GM19468 (cell line): ENCODE data around the gene ZBTB32.
A peak's percentile ranks its signal among the peaks of the same experiment; 100 is the strongest.

Source experiments
- ATAC-seq: cut with Tn5 transposase; IDR thresholded peaks from one replicate; pipeline ENCODE4 v1.9.1; 2021; ENCODE audit warnings: mild to moderate bottlenecking, moderate library complexity, moderate number of reproducible peaks; ENCODE audit not compliant: unreplicated experiment; ENCODE audit errors: extremely low read depth

The ZBTB32 gene

GRCh38 chr19:35693835-35694599 lies 10.3 kb upstream of the ZBTB32 start:
- no peak for ATAC-seq

DNA sequence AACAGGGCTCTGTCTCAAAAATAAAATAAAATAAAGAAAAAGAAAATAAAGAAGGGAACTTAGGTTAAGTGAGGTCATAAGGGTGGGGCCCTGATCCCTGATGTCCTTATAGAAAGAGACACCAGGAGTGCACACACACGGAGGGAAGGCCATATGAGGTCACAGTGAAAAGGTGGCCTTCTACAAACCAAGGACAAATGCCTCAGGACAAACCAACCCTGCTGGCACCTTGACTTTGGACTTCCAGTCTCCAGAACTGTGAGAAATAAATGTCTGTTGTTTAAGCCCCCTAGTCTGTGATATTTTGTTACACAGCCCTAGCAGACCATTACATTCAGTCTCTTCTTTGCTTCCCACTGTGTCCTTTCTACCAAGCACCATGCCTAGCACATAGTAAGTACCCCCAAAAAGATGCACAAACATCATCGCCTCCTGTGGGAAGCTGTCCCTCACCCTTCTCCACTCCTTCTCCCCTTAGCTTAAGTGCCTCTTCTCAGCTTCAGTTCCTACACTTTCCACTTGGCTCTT lies 8.4 kb upstream of the ZBTB32 start:
- ATAC-seq, result no peak

DNA sequence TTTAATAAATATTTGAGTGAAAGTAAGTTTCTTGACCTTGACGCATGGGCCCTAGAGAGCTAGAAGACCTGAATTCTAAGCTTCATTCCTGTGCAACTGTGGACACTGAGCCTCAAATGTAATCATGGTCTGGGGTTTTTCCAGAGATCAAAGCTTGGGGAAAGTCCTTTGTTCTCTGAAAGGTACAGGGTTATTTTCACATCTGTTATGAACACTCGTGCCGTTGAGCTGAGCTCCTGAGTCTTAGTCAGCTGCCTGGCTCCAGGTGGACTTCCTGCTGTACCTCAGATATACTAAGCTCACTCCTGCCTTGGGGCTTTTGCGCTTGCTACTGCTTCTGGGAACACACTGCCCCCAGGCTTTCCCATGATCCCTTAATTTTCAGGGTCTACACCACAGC lies 7.5 kb upstream of the ZBTB32 start:
- ATAC-seq, result no peak

DNA sequence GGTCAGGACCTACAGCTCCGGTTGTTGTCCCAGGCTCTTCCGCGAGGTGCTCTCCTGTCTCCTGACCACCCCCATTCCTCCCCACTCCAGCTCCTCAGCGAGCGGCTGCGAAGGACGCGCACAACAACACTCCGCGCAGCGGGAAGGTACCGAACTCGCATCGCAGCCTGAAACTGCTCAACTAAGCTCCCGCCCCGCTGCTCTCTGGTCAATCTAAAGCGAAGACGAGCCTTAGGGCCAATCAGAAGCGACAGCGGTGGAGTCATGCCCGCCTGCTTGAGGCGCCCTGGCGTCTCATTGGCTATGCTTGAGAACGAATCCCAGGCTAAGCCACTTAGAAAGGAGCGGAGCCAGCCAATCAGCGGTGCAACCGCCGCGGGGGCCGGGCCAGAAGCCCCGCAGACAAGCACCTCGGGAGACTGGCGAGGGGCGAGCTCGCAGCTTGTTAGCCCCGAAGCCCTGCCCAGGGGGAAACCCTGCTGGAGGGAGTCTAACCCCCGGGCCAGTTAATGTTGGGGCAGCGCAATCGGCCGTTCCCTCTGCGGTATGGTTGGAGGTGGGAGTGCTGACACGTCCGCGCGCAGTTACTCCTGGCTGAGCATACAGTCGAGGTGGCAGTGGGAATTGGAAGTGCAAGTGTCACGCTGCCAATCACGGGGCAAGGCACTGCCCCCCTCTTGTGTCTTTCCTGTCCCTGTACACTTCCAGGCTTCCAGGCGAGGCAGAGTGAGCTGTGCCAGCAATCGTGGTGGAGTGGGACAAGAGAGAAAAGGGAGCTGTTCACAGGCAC lies 1.9 kb upstream of the ZBTB32 start:
- ATAC-seq, result peak; percentile 85

DNA sequence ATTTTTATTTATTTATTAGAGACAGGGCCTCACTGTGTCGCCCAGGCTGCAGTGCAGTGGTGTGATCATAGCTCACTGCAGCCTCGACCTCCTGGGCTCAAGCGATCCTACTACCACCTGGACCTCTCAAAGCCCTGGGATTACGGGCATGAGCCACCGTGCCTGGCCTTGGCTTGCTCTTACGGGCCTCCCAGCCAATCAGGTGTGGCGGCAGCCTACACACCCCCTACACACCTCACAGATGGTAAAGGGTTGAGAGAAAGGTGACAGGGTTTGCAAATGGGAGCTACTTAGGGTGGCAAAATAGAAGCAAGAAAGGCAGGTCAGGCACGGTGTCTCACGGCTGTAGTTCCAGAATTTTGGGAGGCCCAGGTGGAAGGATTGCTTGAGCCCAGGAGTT lies 1.0 kb upstream of the ZBTB32 start:
- ATAC-seq, result no peak

GRCh38 chr19:35708391-35708790 lies 4.0 kb downstream of the ZBTB32 start:
- no peak for ATAC-seq

DNA sequence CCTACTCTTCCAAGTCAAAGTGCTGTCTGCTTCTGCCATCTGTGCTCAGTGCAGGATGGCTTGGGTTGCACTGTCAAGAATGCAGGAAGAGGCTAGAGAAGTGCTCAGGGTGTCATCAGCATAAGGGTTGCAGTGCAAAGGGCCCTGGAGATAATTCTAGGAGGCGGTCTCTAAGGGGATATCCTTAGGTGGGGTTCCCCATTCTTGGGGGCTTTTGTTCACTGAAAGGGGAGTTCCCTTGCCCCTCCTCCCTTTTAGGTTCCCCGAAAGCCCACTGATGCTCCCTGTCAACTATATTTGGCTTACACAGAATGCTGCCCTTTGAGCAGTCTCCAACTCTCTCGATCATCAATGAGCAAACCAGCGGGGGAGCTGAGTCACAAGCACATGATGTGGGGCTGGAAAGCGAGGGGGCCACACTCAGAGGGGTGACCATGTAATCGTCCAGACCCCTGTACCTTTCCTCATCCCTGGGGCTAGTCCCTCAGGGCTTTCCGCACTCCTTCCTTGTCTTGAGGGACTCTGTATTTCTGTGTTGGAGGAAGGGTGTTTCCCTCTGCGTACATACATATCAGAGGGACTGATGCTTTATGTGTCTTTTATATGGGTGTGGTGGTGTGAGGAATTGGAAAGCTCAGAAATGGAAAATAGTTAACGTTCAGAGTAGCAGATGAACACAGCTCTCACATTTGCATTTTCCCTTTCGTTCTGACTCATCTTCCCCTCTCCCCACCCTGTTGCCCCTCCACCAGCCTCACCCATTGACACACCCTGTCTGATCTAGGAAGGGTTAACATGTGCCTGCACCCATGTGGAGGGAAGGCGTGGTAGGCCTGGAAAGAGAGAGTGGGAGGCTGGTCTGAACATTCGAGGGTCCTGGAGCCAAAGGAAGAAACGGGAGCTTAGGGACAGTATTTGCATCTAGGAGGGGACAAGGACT lies 6.7 kb downstream of the ZBTB32 start:
- ATAC-seq, result no peak

- ATAC-seq, result no peak
These were observed 8.5 kb downstream of the ZBTB32 start for GRCh38 chr19:35712567-35713505.

DNA sequence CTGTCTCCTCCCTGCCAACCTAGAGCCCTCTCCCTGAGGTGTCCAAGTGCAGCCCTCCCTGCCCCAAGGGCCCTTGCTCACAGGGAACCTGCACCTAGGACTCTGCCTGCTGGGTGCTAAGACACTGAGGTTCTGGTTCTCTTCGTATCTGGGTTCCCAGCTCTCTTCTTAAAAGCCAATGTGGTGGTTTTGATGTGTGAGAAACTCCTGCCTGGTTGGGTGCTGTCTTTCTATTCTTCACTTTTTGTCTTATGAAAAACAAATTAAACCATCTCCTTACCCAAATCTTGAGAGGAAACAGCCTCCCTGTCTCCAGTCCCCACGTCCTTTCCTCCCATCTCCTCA lies 9.1 kb downstream of the ZBTB32 start:
- no peak for ATAC-seq

DNA sequence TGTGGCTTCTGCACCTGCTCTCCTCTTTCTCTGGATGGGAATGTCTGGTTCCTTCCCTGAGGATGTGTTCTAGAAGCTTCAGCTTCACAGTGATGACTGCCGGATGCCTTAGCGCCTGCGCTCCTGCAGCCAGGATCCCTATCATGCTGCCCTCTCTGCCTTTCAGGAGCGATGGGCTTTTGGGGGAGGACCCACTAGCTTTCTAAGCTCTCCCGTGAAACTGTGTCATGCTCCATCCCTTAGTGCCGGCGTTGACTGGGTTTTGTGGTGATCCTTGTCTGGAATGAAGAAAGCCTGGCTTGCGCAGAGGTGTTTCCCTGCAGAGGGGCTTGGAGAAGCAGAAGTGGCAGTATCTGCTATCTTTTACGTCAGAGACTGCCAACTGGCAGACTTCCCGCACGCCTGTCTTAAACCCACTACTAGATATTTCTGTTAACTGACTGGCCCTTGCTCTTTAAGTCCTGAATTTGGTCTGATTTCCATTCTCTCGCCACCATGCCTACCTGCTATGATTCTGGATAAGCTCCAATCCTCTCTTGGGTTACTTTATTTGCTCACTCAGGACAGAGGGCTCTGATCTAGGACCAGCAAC lies 9.6 kb downstream of the ZBTB32 start:
- ATAC-seq, result no peak

DNA sequence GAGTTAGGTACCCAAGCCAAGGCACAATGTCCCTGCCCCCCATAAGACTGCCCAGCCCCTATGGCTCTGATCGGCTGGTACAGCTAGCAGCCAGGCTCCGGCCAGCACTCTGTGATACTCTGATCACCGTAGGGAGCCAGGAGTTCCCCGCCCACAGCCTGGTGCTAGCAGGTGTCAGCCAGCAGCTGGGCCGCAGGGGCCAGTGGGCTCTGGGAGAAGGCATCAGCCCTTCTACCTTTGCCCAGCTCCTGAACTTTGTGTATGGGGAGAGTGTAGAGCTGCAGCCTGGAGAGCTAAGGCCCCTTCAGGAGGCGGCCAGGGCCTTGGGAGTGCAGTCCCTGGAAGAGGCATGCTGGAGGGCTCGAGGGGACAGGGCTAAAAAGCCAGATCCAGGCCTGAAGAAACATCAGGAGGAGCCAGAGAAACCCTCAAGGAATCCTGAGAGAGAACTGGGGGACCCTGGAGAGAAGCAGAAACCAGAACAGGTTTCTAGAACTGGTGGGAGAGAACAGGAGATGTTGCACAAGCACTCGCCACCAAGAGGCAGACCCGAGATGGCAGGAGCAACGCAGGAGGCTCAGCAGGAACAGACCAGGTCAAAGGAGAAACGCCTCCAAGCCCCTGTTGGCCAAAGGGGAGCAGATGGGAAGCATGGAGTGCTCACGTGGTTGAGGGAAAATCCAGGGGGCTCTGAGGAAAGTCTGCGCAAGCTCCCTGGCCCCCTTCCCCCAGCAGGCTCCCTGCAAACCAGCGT lies 10.4 kb downstream of the ZBTB32 start:
- ATAC-seq, result no peak

- ATAC-seq, result no peak
These were observed 11.0 kb downstream of the ZBTB32 start for GRCh38 chr19:35715355-35715809.

- ATAC-seq, result no peak
These were observed 11.8 kb downstream of the ZBTB32 start for GRCh38 chr19:35715981-35716800.

GRCh38 chr19:35716801-35717664 lies 12.7 kb downstream of the ZBTB32 start:
- ATAC-seq, result peak; percentile 59

DNA sequence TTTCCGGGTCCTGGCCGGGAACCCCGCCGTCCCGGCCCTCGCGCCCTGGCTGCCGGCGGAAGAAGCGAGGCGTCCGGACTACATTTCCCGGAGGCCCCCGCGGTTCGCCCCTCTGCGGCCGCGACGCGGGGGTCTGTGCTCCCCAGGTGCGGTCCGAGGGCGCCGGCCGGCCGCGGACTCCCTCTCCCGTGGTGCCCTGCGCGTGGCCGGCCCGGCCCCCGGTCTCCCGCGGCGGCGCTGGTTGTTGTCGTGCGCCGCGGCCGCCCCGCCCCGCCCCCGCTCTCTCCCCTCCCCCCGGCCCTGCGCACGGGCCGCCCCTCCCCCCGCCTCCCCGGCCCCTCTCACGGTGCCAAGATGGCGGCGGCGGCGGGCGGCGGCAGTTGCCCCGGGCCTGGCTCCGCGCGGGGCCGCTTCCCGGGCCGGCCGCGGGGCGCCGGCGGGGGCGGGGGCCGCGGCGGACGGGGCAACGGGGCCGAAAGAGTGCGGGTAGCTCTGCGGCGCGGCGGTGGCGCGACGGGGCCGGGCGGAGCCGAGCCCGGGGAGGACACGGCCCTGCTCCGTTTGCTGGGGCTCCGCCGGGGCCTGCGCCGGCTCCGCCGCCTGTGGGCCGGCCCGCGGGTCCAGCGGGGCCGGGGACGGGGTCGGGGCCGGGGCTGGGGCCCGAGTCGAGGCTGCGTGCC lies 13.4 kb downstream of the ZBTB32 start, which contains the start of gene KMT2B:
Gene KMT2B, plus strand, starts transcription at position 339 of the 680 bp plus-strand sequence. Its CDS starts 16 bp downstream, at position 355.
- no peak for ATAC-seq
